Parathyroid adenoma (tissue), 2 donors: Measurements from ENCODE around the gene VPS4B.

Experiments used
- H2AFZ ChIP-seq: fragments of 300-600 bp; sonication (generic); one replicate; pipeline ENCODE4 v1.7.0; 2017; ENCODE audit warnings: antibody characterized with exemption, mild to moderate bottlenecking
- H3K27ac ChIP-seq: fragments of 300-600 bp; sonication (generic); one replicate; pipeline ENCODE4 v1.7.0; 2017
- H3K27me3 ChIP-seq: fragments of 300-600 bp; sonication (generic); one replicate; pipeline ENCODE4 v1.7.0; 2017; ENCODE audit warnings: low read length; ENCODE audit not compliant: control insufficient read depth, insufficient read depth
- H3K36me3 ChIP-seq: fragments of 300-600 bp; sonication (generic); one replicate; pipeline ENCODE4 v1.7.0; 2017; ENCODE audit warnings: low read length; ENCODE audit not compliant: control insufficient read depth, insufficient read depth
- H3K4me1 ChIP-seq: fragments of 300-600 bp; sonication (generic); one replicate; pipeline ENCODE4 v1.7.0; 2017; ENCODE audit warnings: control low read depth
- H3K4me2 ChIP-seq: fragments of 300-600 bp; sonication (generic); one replicate; pipeline ENCODE4 v1.7.0; 2017; ENCODE audit warnings: low read length
- H3K4me3 ChIP-seq: fragments of 300-600 bp; sonication (generic); one replicate; pipeline ENCODE4 v1.7.0; 2017; ENCODE audit warnings: low read depth, low read length
- H3K79me2 ChIP-seq: fragments of 300-600 bp; sonication (generic); one replicate; pipeline ENCODE4 v1.7.0; 2017; ENCODE audit warnings: control low read depth
- H3K9ac ChIP-seq: fragments of 300-600 bp; sonication (generic); one replicate; pipeline ENCODE4 v1.7.0; 2017; ENCODE audit warnings: mild to moderate bottlenecking
- H3K9me3 ChIP-seq: fragments of 300-600 bp; sonication (generic); one replicate; pipeline ENCODE4 v1.7.0; 2017; ENCODE audit warnings: low read length; ENCODE audit not compliant: control insufficient read depth
- CTCF ChIP-seq: fragments of 300-600 bp; sonication (generic); IDR thresholded peaks from one replicate; pipeline ENCODE4 v1.7.0; 2017; ENCODE audit warnings: antibody characterized with exemption, mild to moderate bottlenecking
- donor health status: primary hyperparathyroidism.

Gene VPS4B

GRCh38 chr18:63378919-63379638 lies 43.2 kb downstream of the VPS4B start:
- Histone ChIP-seq H3K27ac (no peak overlapping the region), H3K4me2 (no peak overlapping the region), H3K9me3 (no peaks in the 10 kb centered on the region), H3K9ac (no peak overlapping the region), H3K4me3 (no peak overlapping the region), H3K4me1 (no peaks in the 10 kb centered on the region), H2AFZ (no peak overlapping the region), H3K79me2 (no peaks in the 10 kb centered on the region), H3K27me3 (no peaks in the 10 kb centered on the region), H3K36me3 (no peaks in the 10 kb centered on the region)
- TF ChIP-seq CTCF = no peak

- Histone ChIP-seq H3K9ac (no peak overlapping the region), H3K4me2 (no peak overlapping the region), H3K9me3 (no peaks in the 10 kb centered on the region), H2AFZ (no peak overlapping the region), H3K27me3 (no peaks in the 10 kb centered on the region), H3K4me3 (no peak overlapping the region), H3K36me3 (no peaks in the 10 kb centered on the region), H3K4me1 (no peaks in the 10 kb centered on the region), H3K27ac (no peak overlapping the region), H3K79me2 (no peaks in the 10 kb centered on the region)
- TF ChIP-seq CTCF = no peak
Measured at GRCh38 chr18:63377275-63377980, 44.8 kb downstream of the VPS4B start.

DNA sequence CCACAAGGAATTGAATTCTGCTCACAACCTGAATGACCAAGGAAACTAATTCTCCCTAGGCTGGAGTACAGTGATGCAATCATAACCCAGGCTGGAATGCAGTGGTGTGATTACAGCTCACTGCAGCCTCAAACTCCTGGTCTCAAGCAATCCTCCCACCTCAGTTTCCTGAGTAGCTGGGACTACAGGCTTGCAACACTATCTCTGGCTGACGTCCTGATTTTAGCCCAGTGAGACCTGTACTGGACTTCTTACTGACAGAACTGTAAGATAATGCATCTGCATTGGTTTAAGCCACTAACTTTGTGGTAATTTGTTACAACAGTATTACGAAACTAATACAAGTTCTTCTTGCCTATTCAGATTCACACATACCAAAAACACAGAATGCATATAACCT lies 45.7 kb downstream of the VPS4B start:
- H3K27me3 ChIP-seq = no peaks in the 10 kb centered on the region
- no peak overlapping the region for H2AFZ ChIP-seq
- H3K27ac ChIP-seq = no peak overlapping the region
- H3K9me3 ChIP-seq = no peaks in the 10 kb centered on the region
- no peak overlapping the region for H3K9ac ChIP-seq
- H3K4me2 ChIP-seq = no peak overlapping the region
- H3K79me2 ChIP-seq = no peaks in the 10 kb centered on the region
- no peaks in the 10 kb centered on the region for H3K4me1 ChIP-seq
- no peak for TF ChIP-seq CTCF
- no peak overlapping the region for H3K4me3 ChIP-seq
- H3K36me3 ChIP-seq = no peaks in the 10 kb centered on the region

GRCh38 chr18:63374540-63374939 lies 47.7 kb downstream of the VPS4B start:
- no peak for TF ChIP-seq CTCF
- H2AFZ ChIP-seq = no peak overlapping the region
- H3K27me3 ChIP-seq = no peaks in the 10 kb centered on the region
- H3K27ac ChIP-seq = no peak overlapping the region
- no peak overlapping the region for H3K4me3 ChIP-seq
- no peaks in the 10 kb centered on the region for H3K9me3 ChIP-seq
- no peaks in the 10 kb centered on the region for H3K79me2 ChIP-seq
- no peaks in the 10 kb centered on the region for H3K36me3 ChIP-seq
- H3K9ac ChIP-seq = no peak overlapping the region
- no peak overlapping the region for H3K4me2 ChIP-seq
- no peaks in the 10 kb centered on the region for H3K4me1 ChIP-seq
